Neural progenitor cell (in vitro differentiated cells): ENCODE data around the gene SERPINE1. TPM values are rescaled to one million over a fixed set of nuclear protein-coding genes. Genes with fewer than 3 reads are reported as not detected.
"Not testable (repeated sequence)": the region's sequence is repeated elsewhere in the genome, so short reads cannot be mapped to it uniquely, and the experiment has no call there.

Experiments
- DNase-seq: peaks from one replicate; pipeline ENCODE4 v3.0.0-alpha.2; 2016; ENCODE audit warnings: low spot score
- H2AFZ ChIP-seq: fragments of 200-600 bp; sonication (generic); replicated peaks from 2 replicates; pipeline ENCODE4 v1.6.1; 2016; ENCODE audit warnings: antibody characterized with exemption
- H3F3A ChIP-seq: fragments of 200-600 bp; sonication (generic); 2 replicates; pipeline ENCODE4 v1.6.1; 2016; ENCODE audit warnings: antibody characterized with exemption, low read depth
- H3K27ac ChIP-seq: fragments of 200-600 bp; sonication (generic); 2 replicates; pipeline ENCODE4 v1.5.1; 2016; ENCODE audit warnings: mild to moderate bottlenecking
- H3K27me3 ChIP-seq: fragments of 200-600 bp; sonication (generic); 2 replicates; pipeline ENCODE4 v1.6.1; 2016; ENCODE audit warnings: mild to moderate bottlenecking, moderate library complexity
- H3K36me3 ChIP-seq: fragments of 200-600 bp; sonication (generic); 2 replicates; pipeline ENCODE4 v1.5.1; 2016
- H3K4me1 ChIP-seq: fragments of 200-600 bp; sonication (generic); 2 replicates; pipeline ENCODE4 v1.6.1; 2016; ENCODE audit warnings: mixed run types
- H3K4me2 ChIP-seq: fragments of 200-600 bp; sonication (generic); 2 replicates; pipeline ENCODE4 v1.6.1; 2016
- H3K4me3 ChIP-seq: fragments of 200-600 bp; sonication (generic); 2 replicates; pipeline ENCODE4 v1.5.1; 2016
- H3K79me2 ChIP-seq: fragments of 200-600 bp; sonication (generic); 2 replicates; pipeline ENCODE4 v1.6.1; 2016; ENCODE audit warnings: low read depth
- H3K9ac ChIP-seq: fragments of 200-600 bp; sonication (generic); 2 replicates; pipeline ENCODE4 v1.6.1; 2016
- H3K9me3 ChIP-seq: fragments of 200-600 bp; sonication (generic); 2 replicates; pipeline ENCODE4 v1.5.1; 2016; ENCODE audit warnings: low read depth
- H4K20me1 ChIP-seq: fragments of 200-600 bp; sonication (generic); 2 replicates; pipeline ENCODE4 v1.6.1; 2016; ENCODE audit warnings: low read depth
- H3K27ac Mint-ChIP-seq: 3 replicates; pipeline ENCODE4 v1.8.0; 2021; ENCODE audit warnings: mixed read lengths
- H3K27me3 Mint-ChIP-seq: 2 replicates; pipeline ENCODE4 v1.8.0; 2022; ENCODE audit warnings: low read depth, mild to moderate bottlenecking, inconsistent platforms, moderate library complexity, mixed read lengths; ENCODE audit not compliant: insufficient read depth
- H3K36me3 Mint-ChIP-seq: 3 replicates; pipeline ENCODE4 v1.8.0; 2021; ENCODE audit warnings: mixed read lengths
- H3K4me1 Mint-ChIP-seq: 3 replicates; pipeline ENCODE4 v1.8.0; 2021; ENCODE audit warnings: mixed read lengths
- H3K4me3 Mint-ChIP-seq: 3 replicates; pipeline ENCODE4 v1.8.0; 2021; ENCODE audit warnings: mild to moderate bottlenecking, moderate library complexity, mixed read lengths
- H3K9me3 Mint-ChIP-seq: 3 replicates; pipeline ENCODE4 v1.8.0; 2020; ENCODE audit warnings: mixed read lengths
- EZH2 ChIP-seq: fragments of 200-600 bp; sonication (generic); IDR thresholded peaks from 2 replicates; pipeline ENCODE4 v1.6.1; 2017; ENCODE audit warnings: antibody characterized with exemption, mild to moderate bottlenecking, moderate library complexity
- EZH2phosphoT487 ChIP-seq: fragments of 200-600 bp; sonication (generic); IDR thresholded peaks from 2 replicates; pipeline ENCODE4 v1.6.1; 2017; ENCODE audit warnings: antibody characterized with exemption
- total RNA-seq: library from RNA; depleted of rRNA; stranded (reverse); fragments of >200 nt; gene quantifications from 2 replicates; pipeline ENCODE4 v1.2.3, GENCODE V29; 2015; ENCODE audit warnings: low replicate concordance
- TF ChIP-seq, protein P1 (sequence below): fragments of 200-600 bp; sonication (generic); IDR thresholded peaks from 2 replicates; pipeline ENCODE4 v1.5.1; 2017; ENCODE audit warnings: antibody characterized with exemption, mild to moderate bottlenecking

SERPINE1 gene
- total RNA-seq, 1 donor from 2014 or later: not detected

DNA sequence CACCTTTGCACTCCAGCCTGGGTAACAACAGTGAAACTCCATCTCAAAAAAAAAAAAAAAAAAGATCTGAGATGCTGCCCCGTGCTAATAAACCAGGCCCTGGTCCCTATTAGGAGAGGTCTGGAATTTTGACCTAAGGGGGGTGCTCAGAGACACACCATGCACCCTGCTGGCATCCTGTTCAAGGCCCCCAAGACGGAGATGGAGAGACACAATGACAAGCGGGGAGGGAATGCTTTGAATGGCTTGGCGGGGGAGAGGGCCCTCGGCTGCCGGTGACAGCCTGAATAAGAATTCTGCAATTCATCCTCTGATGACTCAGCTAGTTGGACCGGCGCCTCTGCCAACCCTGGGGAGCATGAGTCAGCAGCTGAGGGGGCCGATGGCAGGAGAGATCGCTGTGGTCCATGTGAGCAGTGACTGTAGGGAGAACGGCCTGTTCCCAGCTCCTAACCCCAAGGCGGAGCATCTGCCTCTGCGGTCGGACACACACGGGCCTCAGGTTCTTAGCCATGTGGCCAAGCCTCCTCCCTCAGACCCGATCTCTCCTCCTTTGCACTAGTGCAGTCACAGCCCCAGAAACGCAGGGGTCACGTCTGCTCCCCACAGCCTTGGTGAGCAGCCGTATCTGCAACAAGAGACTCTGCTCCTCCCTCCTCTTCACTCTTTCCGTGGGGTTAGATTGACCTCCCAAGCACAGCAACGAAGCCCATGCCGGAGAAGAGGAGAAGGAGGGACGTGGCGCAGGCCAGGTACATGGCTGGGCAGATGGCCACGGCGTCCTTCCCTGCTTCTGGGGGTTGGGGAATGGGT lies 26.7 kb upstream of the SERPINE1 start:
- H3K36me3 ChIP-seq: no peaks in the 10 kb centered on the region
- no peak overlapping the region for H3K4me3 ChIP-seq
- H3K27me3 ChIP-seq: no peaks in the 10 kb centered on the region
- DNase-seq: peak; percentile 85
- no peak for TF ChIP-seq EZH2phosphoT487
- TF ChIP-seq, protein P1, sequence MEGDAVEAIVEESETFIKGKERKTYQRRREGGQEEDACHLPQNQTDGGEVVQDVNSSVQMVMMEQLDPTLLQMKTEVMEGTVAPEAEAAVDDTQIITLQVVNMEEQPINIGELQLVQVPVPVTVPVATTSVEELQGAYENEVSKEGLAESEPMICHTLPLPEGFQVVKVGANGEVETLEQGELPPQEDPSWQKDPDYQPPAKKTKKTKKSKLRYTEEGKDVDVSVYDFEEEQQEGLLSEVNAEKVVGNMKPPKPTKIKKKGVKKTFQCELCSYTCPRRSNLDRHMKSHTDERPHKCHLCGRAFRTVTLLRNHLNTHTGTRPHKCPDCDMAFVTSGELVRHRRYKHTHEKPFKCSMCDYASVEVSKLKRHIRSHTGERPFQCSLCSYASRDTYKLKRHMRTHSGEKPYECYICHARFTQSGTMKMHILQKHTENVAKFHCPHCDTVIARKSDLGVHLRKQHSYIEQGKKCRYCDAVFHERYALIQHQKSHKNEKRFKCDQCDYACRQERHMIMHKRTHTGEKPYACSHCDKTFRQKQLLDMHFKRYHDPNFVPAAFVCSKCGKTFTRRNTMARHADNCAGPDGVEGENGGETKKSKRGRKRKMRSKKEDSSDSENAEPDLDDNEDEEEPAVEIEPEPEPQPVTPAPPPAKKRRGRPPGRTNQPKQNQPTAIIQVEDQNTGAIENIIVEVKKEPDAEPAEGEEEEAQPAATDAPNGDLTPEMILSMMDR: no peak
- TF ChIP-seq EZH2: no peak
- peak overlapping the region; percentile 54 for H3K4me2 ChIP-seq
- H3K9ac ChIP-seq: no peak overlapping the region
- peak overlapping the region; percentile 52 for H3K4me3 Mint-ChIP-seq
- peak overlapping the region; percentile 11 for H2AFZ ChIP-seq
- H3F3A ChIP-seq: peaks cover 14% of the 10 kb centered on the region
- peaks cover 43% of the 10 kb centered on the region for H3K4me1 Mint-ChIP-seq
- H3K27me3 Mint-ChIP-seq: peaks cover 14% of the 10 kb centered on the region
- H3K27ac Mint-ChIP-seq: no peak overlapping the region
- no peaks in the 10 kb centered on the region for H3K9me3 Mint-ChIP-seq
- no peaks in the 10 kb centered on the region for H3K9me3 ChIP-seq
- H3K36me3 Mint-ChIP-seq: no peaks in the 10 kb centered on the region
- H4K20me1 ChIP-seq: no peaks in the 10 kb centered on the region
- no peaks in the 10 kb centered on the region for H3K79me2 ChIP-seq
- no peak overlapping the region for H3K27ac ChIP-seq
- H3K4me1 ChIP-seq: peaks cover 7% of the 10 kb centered on the region

DNA sequence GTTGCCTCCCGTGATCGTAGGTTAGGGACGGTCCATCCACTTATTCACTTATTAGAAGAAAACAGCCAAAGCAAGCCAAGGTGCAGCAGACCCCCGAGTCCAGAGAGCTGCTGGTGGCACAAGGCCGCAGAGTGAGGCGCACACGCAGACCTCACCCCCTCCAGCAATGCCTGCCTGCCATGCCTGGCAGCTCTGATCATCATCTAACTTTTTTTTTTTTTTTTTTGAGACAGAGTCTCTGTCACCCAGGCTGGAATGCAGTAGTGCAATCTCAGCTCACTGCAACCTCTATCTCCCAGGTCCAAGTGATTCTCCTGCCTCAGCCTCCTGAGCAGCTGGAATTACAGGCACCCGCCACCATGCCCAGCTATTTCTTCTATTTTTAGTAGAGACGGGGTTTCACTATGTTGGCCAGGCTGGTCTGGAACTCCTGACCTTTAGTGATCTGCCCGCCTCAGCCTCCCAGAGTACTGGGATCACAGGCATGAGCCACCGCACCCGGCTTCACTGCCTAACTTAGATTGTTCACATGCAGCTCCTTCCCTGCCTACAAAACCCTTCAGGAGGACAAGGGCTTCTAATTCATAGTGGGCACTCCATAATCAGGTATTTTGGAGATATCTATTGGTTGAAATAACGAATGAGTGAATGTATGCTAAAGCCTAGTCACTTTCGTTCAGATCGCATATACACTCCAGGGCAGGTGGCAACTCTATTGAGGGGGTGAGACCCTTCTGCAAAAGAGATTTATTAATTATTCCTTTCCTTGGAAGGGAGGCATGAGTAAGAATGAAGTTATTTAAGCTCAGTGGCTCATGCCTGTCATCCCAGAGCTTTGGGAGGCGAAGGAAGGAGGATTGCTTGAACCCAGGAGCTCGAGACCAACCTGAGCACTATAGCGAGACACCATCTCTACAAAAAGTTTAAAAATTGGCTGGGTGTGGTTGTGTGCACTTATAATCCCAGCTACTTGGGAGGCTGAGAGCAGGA lies 25.8 kb upstream of the SERPINE1 start:
- Histone ChIP-seq H3K9ac (no peak overlapping the region), H3K4me2 (no peak overlapping the region)
- no peak overlapping the region for H3K27ac Mint-ChIP-seq

DNA sequence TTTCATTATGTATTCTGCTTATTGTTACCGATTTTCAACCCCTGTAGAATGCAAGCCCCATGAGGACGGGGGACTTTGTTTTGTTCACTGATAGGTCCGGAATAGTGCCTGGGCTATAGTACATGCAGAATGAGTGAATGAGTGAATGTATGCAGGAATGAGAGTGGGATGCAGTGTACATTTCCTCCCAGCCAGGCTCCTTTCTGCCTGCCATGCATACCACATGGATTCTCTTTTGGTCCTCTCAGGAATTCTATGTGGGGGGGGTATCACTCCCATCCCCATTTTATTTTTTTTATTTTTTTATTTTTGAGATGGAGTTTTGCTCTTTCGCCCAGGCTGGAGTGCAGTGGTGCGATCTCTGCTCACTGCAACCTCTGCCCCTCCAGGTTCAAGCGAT lies 24.9 kb upstream of the SERPINE1 start:
- Mint-ChIP-seq H3K4me3 (no peak overlapping the region), H3K9me3 (no peaks in the 10 kb centered on the region), H3K4me1 (peaks cover 39% of the 10 kb centered on the region), H3K36me3 (no peaks in the 10 kb centered on the region), H3K27me3 (peaks cover 11% of the 10 kb centered on the region), H3K27ac (no peak overlapping the region)
- Histone ChIP-seq H2AFZ (no peak overlapping the region), H3K79me2 (no peaks in the 10 kb centered on the region), H3K4me3 (no peak overlapping the region), H3F3A (peaks cover 10% of the 10 kb centered on the region), H3K27me3 (no peaks in the 10 kb centered on the region), H3K9me3 (no peaks in the 10 kb centered on the region), H3K9ac (no peak overlapping the region), H3K36me3 (no peaks in the 10 kb centered on the region), H4K20me1 (no peaks in the 10 kb centered on the region), H3K27ac (no peak overlapping the region), H3K4me2 (no peak overlapping the region), H3K4me1 (peaks cover 7% of the 10 kb centered on the region)
- DNase-seq: no peak
- TF ChIP-seq, protein P1: no peak
- TF ChIP-seq EZH2 (no peak), EZH2phosphoT487 (no peak)

More for the DNA sequence above, 25.8 kb upstream of the SERPINE1 start:
- H3K27me3 ChIP-seq: no peaks in the 10 kb centered on the region
- Mint-ChIP-seq H3K4me3 (peak overlapping the region; percentile 52), H3K9me3 (no peaks in the 10 kb centered on the region), H3K36me3 (no peaks in the 10 kb centered on the region), H3K4me1 (peaks cover 39% of the 10 kb centered on the region), H3K27me3 (peaks cover 11% of the 10 kb centered on the region)
- no peaks in the 10 kb centered on the region for H4K20me1 ChIP-seq
- no peaks in the 10 kb centered on the region for H3K9me3 ChIP-seq
- H3K79me2 ChIP-seq: no peaks in the 10 kb centered on the region
- H3K4me1 ChIP-seq: peaks cover 7% of the 10 kb centered on the region
- peak overlapping the region; percentile 11 for H2AFZ ChIP-seq
- no peak for TF ChIP-seq EZH2phosphoT487
- TF ChIP-seq, protein P1: no peak
- TF ChIP-seq EZH2: no peak
- no peak overlapping the region for H3K27ac ChIP-seq
- H3F3A ChIP-seq: peaks cover 10% of the 10 kb centered on the region
- no peaks in the 10 kb centered on the region for H3K36me3 ChIP-seq
- no peak overlapping the region for H3K4me3 ChIP-seq
- DNase-seq: no peak

DNA sequence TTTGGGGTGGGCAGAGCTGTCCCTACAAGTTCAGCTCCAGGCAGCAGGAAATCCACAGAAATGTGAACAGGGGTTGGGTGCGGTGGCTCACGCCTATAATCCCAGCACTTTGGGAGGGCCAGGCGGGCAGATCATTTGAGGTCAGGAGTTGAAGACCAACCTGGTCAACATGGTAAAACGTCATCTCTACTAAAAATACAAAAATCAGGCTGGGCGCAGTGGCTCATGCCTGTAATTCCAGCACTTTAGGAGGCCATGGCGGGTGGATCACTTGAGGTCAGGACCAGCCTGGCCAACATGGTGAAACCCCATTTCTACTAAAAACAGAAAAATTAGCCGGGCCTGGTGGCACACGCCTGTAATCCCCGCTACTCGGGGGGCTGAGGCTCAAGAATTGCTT lies 23.2 kb upstream of the SERPINE1 start:
- H3K4me2 ChIP-seq, H3K27ac Mint-ChIP-seq, H3K36me3 ChIP-seq, H3K4me3 Mint-ChIP-seq, H3K9ac ChIP-seq, H3K4me3 ChIP-seq, H3K9me3 Mint-ChIP-seq, DNase-seq, H3K27me3 ChIP-seq, H3K4me1 ChIP-seq, H3K9me3 ChIP-seq, H4K20me1 ChIP-seq, H2AFZ ChIP-seq, H3K27ac ChIP-seq, H3K79me2 ChIP-seq, H3K36me3 Mint-ChIP-seq: not testable (repeated sequence)
- peaks cover 10% of the 10 kb centered on the region for H3F3A ChIP-seq
- Mint-ChIP-seq H3K4me1 (peaks cover 50% of the 10 kb centered on the region), H3K27me3 (peaks cover 17% of the 10 kb centered on the region)
